RWPE2 (cell line): Measurements from ENCODE around the gene CMA1.
"Not testable (repeated sequence)": the region's sequence is repeated elsewhere in the genome, so short reads cannot be mapped to it uniquely, and the experiment has no call there.

Experiments
- ATAC-seq: fragments of 200-7000 bp; cut with Tn5 transposase; 3 replicates; pipeline ENCODE4 v1.9.1; 2021; ENCODE audit warnings: low read depth
- DNase-seq: peaks from one replicate; pipeline ENCODE4 v3.0.0-alpha.2; 2020; ENCODE audit warnings: low spot score
- H3K27ac ChIP-seq: fragments of 450-650 bp; 2 replicates; pipeline ENCODE4 v1.5.1; 2017; ENCODE audit warnings: mild to moderate bottlenecking; ENCODE audit not compliant: poor library complexity, severe bottlenecking
- H3K27me3 ChIP-seq: fragments of 250-450 bp; sonication (Bioruptor Pico); 2 replicates; pipeline ENCODE4 v1.5.1; 2021; ENCODE audit warnings: mild to moderate bottlenecking, moderate library complexity; ENCODE audit not compliant: insufficient read depth, poor library complexity, severe bottlenecking
- H3K36me3 ChIP-seq: fragments of 250-450 bp; sonication (Bioruptor Pico); 2 replicates; pipeline ENCODE4 v1.5.1; 2020; ENCODE audit warnings: low read depth, mild to moderate bottlenecking, moderate library complexity
- H3K4me1 ChIP-seq: fragments of 250-450 bp; sonication (Bioruptor Pico); 2 replicates; pipeline ENCODE4 v1.5.1; 2021; ENCODE audit warnings: mild to moderate bottlenecking, moderate library complexity; ENCODE audit not compliant: insufficient read depth, poor library complexity, severe bottlenecking
- H3K4me3 ChIP-seq: fragments of 250-450 bp; sonication (Bioruptor Pico); 2 replicates; pipeline ENCODE4 v1.5.1; 2021; ENCODE audit warnings: mild to moderate bottlenecking, moderate library complexity; ENCODE audit not compliant: severe bottlenecking
- H3K9me3 ChIP-seq: fragments of 250-450 bp; sonication (Bioruptor Pico); 2 replicates; pipeline ENCODE4 v1.5.1; 2021; ENCODE audit warnings: mild to moderate bottlenecking, moderate library complexity; ENCODE audit not compliant: severe bottlenecking
- CTCF ChIP-seq: fragments of 450-650 bp; IDR thresholded peaks from one replicate; pipeline ENCODE4 v1.5.1; 2017; ENCODE audit warnings: mild to moderate bottlenecking, moderate library complexity; ENCODE audit not compliant: poor library complexity, severe bottlenecking

CMA1 gene

GRCh38 chr14:24534286-24534685 lies 26.2 kb upstream of the CMA1 start:
- no peaks in the 10 kb centered on the region for H3K9me3 ChIP-seq
- no peak for TF ChIP-seq CTCF
- no peak overlapping the region for H3K4me3 ChIP-seq
- DNase-seq, result no peak
- H3K27me3 ChIP-seq, result no peaks in the 10 kb centered on the region
- H3K4me1 ChIP-seq, result no peaks in the 10 kb centered on the region
- H3K36me3 ChIP-seq, result no peaks in the 10 kb centered on the region
- ATAC-seq, result no peak
- H3K27ac ChIP-seq, result no peak overlapping the region

GRCh38 chr14:24525877-24526620 lies 18.0 kb upstream of the CMA1 start:
- not testable (repeated sequence) for H3K4me3 ChIP-seq, DNase-seq

GRCh38 chr14:24518851-24519250 lies 10.8 kb upstream of the CMA1 start:
- ATAC-seq, result no peak

More at GRCh38 chr14:24525877-24526620, 18.0 kb upstream of the CMA1 start:
- not testable (repeated sequence) for H3K27ac ChIP-seq, H3K36me3 ChIP-seq, ATAC-seq, H3K27me3 ChIP-seq, H3K9me3 ChIP-seq, H3K4me1 ChIP-seq

GRCh38 chr14:24514209-24514608 lies 6.1 kb upstream of the CMA1 start:
- H3K27ac ChIP-seq, result no peak overlapping the region
- H3K36me3 ChIP-seq, result no peaks in the 10 kb centered on the region
- no peak for ATAC-seq
- no peaks in the 10 kb centered on the region for H3K9me3 ChIP-seq
- no peak overlapping the region for H3K4me3 ChIP-seq
- no peaks in the 10 kb centered on the region for H3K4me1 ChIP-seq
- no peaks in the 10 kb centered on the region for H3K27me3 ChIP-seq
- DNase-seq, result no peak
- no peak for TF ChIP-seq CTCF

More at GRCh38 chr14:24518851-24519250, 10.8 kb upstream of the CMA1 start:
- no peaks in the 10 kb centered on the region for H3K4me1 ChIP-seq
- no peak for TF ChIP-seq CTCF
- H3K36me3 ChIP-seq, result no peaks in the 10 kb centered on the region
- no peaks in the 10 kb centered on the region for H3K9me3 ChIP-seq
- H3K4me3 ChIP-seq, result no peak overlapping the region
- no peak overlapping the region for H3K27ac ChIP-seq
- DNase-seq, result no peak
- H3K27me3 ChIP-seq, result peaks cover 8% of the 10 kb centered on the region

GRCh38 chr14:24513009-24513408 lies 4.9 kb upstream of the CMA1 start:
- Histone ChIP-seq H3K27me3 (no peaks in the 10 kb centered on the region), H3K9me3 (no peaks in the 10 kb centered on the region), H3K4me1 (no peaks in the 10 kb centered on the region), H3K36me3 (no peaks in the 10 kb centered on the region), H3K27ac (no peak overlapping the region), H3K4me3 (no peak overlapping the region)
- ATAC-seq (no peak), DNase-seq (no peak)
- TF ChIP-seq CTCF, result no peak
